CD4-positive, alpha-beta T cell (primary cell): ENCODE data around the gene UBE3B. TPM values are rescaled to one million over a fixed set of nuclear protein-coding genes. Genes with fewer than 3 reads are reported as not detected.

Source experiments
- ATAC-seq: fragments of 200-7000 bp; cut with Tn5 transposase; one replicate; pipeline ENCODE4 v1.10.0; 2022; ENCODE audit warnings: mild to moderate bottlenecking; ENCODE audit not compliant: poor library complexity
- CTCF ChIA-PET: fragments of 350-600 bp; sonication (Branson Sonifier 250); formaldehyde crosslinking; loops from one replicate; lab custom pipeline; 2021; ENCODE audit warnings: antibody characterized with exemption, inconsistent platforms; lab: Charles Lee
- POLR2A ChIA-PET: fragments of 350-600 bp; sonication (Branson Sonifier 250); formaldehyde crosslinking; loops from one replicate; lab custom pipeline; 2021; ENCODE audit warnings: antibody characterized with exemption, inconsistent platforms; lab: Charles Lee
- DNase-seq, 14 experiments: peaks; one replicate each; pipeline ENCODE4 v3.0.0-alpha.2; 2013 to 2020; ENCODE audit warnings: mixed read lengths in 2 of 14
- H3K27ac ChIP-seq, 2 donors: one replicate each; pipeline versions ENCODE4 v1.5.1 to v1.7.0; 2013; ENCODE audit warnings: low read length in 2 of 2, low read depth in 1 of 2, mild to moderate bottlenecking in 1 of 2
- H3K27me3 ChIP-seq, 2 experiments: 1 replicate in 1 of 2; 2 replicates in 1 of 2; pipeline versions ENCODE4 v1.6.1 to v1.7.0; 2013; ENCODE audit warnings: low read length in 2 of 2, control low read depth in 1 of 2, mild to moderate bottlenecking in 1 of 2, moderate library complexity in 1 of 2; ENCODE audit not compliant: insufficient read depth in 2 of 2, control insufficient read depth in 1 of 2
- H3K36me3 ChIP-seq: one replicate; pipeline ENCODE4 v1.6.1; 2013; ENCODE audit warnings: low read length, control low read depth; ENCODE audit not compliant: insufficient read depth
- H3K4me1 ChIP-seq: one replicate; pipeline ENCODE4 v1.6.1; 2013; ENCODE audit warnings: low read length, control low read depth; ENCODE audit not compliant: insufficient read depth
- H3K4me3 ChIP-seq: one replicate; pipeline ENCODE4 v1.5.1; 2013; ENCODE audit warnings: mild to moderate bottlenecking, low read length, moderate library complexity
- H3K9me3 ChIP-seq, 2 experiments: 1 replicate in 1 of 2; 2 replicates in 1 of 2; pipeline versions ENCODE4 v1.6.1 to v1.7.0; 2013; ENCODE audit warnings: low read length in 2 of 2, mild to moderate bottlenecking in 2 of 2, control low read depth in 1 of 2, moderate library complexity in 1 of 2; ENCODE audit not compliant: control insufficient read depth in 1 of 2, insufficient read depth in 1 of 2
- H3K27ac Mint-ChIP-seq: one replicate; pipeline ENCODE4 v1.8.0; 2020; ENCODE audit warnings: mixed read lengths
- H3K27me3 Mint-ChIP-seq: one replicate; pipeline ENCODE4 v1.8.0; 2021; ENCODE audit warnings: mixed read lengths
- H3K36me3 Mint-ChIP-seq: one replicate; pipeline ENCODE4 v1.8.0; 2021; ENCODE audit warnings: low read depth, mixed read lengths
- H3K4me1 Mint-ChIP-seq: one replicate; pipeline ENCODE4 v1.8.0; 2021; ENCODE audit warnings: low read depth, mixed read lengths
- H3K4me3 Mint-ChIP-seq: one replicate; pipeline ENCODE4 v1.8.0; 2020; ENCODE audit warnings: mild to moderate bottlenecking, mixed read lengths
- H3K9me3 Mint-ChIP-seq: one replicate; pipeline ENCODE4 v1.8.0; 2020; ENCODE audit warnings: mixed read lengths
- intact Hi-C, 2 experiments: fragments of 100-400 bp; cut with DNase I in 1 of 2; cut with micrococcal nuclease in 1 of 2; formaldehyde crosslinking; loops; one replicate each; pipeline versions ENCODE4 v1.15.1 to v1.9.0; 2023 to 2025; cut with DNase I, micrococcal nuclease
- total RNA-seq, 174 experiments: library from RNA in 2 of 174; stranded (reverse) in 2 of 174; gene quantifications; one replicate each; pipeline ENCODE4 v1.2.3 and lab custom pipeline; 2021 to 2026
- TF ChIP-seq, protein P1 (sequence below): fragments of 200-600 bp; IDR thresholded peaks from one replicate; pipeline ENCODE4 v1.8.0; 2022; ENCODE audit warnings: antibody characterized with exemption, mild to moderate bottlenecking

The UBE3B gene
- total RNA-seq, 2 experiments from 2014 or later, result 17.2 to 19.9 TPM

DNA sequence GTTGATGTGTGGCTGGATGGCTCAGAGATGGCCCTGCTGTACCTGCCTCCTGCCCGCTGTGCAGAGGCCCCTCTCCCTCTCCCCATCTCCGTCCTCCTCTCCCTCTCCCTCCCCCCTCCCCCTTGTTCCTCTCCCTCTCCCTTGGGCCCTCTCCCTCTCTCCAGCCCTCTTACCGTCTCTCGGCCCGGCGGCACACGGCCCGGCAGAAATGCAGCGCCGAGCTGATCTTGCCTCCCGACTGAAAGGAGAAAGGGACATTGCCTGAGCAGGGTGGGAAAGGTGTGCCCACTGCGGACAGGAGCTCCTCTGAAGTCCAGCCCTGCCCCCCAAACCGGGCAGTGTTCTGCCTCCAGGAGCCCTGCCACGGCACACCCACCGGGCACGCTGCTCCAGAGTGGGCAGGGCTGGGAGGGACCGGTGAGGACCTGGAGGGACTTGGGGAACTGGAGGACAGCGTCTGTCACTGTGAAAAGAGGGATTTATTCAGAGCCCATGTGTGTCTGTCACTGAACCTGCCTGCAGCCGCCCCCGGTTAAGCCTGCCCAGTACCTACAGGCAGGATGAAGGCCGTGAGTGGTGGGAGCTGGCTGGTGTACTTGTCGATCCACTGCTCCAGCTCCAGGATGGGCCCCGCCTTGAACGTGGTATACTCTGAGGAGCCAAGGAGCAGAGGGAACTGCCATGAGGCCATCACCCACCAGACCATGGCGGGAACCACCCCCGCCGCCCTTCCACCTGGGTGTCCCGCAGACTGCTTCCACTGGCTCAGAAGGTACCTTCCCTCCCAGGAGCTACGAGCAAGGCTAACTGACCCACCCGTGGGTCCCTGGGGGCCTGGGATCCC is 83.7 kb downstream of the UBE3B start:
- peaks cover 28% of the 10 kb centered on the region for H3K36me3 Mint-ChIP-seq
- intact Hi-C loops, result no loop called here
- no peaks in the 10 kb centered on the region for H3K4me1 Mint-ChIP-seq
- H3K4me1 ChIP-seq, result no peaks in the 10 kb centered on the region
- peaks cover 6% of the 10 kb centered on the region for H3K36me3 ChIP-seq
- no peaks in the 10 kb centered on the region for H3K9me3 Mint-ChIP-seq
- H3K27ac ChIP-seq, result no peak overlapping the region
- no peaks in the 10 kb centered on the region for H3K27me3 Mint-ChIP-seq
- H3K4me3 ChIP-seq, result no peak overlapping the region
- DNase-seq (no peak), ATAC-seq (no peak)
- POLR2A ChIA-PET, result no interaction called here
- H3K27ac Mint-ChIP-seq, result no peak overlapping the region
- CTCF ChIA-PET, result no interaction called here
- H3K27me3 ChIP-seq, result no peaks in the 10 kb centered on the region
- TF ChIP-seq, protein P1, sequence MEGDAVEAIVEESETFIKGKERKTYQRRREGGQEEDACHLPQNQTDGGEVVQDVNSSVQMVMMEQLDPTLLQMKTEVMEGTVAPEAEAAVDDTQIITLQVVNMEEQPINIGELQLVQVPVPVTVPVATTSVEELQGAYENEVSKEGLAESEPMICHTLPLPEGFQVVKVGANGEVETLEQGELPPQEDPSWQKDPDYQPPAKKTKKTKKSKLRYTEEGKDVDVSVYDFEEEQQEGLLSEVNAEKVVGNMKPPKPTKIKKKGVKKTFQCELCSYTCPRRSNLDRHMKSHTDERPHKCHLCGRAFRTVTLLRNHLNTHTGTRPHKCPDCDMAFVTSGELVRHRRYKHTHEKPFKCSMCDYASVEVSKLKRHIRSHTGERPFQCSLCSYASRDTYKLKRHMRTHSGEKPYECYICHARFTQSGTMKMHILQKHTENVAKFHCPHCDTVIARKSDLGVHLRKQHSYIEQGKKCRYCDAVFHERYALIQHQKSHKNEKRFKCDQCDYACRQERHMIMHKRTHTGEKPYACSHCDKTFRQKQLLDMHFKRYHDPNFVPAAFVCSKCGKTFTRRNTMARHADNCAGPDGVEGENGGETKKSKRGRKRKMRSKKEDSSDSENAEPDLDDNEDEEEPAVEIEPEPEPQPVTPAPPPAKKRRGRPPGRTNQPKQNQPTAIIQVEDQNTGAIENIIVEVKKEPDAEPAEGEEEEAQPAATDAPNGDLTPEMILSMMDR, result no peak
- no peak overlapping the region for H3K4me3 Mint-ChIP-seq
- peaks cover 0 to 23% of the 10 kb centered on the region in 2 experiments for H3K9me3 ChIP-seq

DNA sequence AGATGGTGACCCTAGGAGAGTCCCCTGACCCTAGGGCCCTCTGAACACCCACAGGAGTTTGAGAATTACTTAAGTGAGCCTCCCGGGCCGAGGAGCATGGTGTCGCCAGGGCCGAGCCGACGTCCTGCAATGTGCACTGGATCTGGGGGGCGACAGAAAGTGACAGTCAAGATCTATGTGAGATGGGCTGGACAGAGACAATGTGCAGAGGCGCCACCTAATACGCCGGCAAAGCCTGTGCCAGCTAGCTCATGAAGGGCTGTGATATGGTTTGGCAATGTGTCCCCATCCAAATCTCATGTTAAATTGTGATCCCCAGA is 84.2 kb downstream of the UBE3B start:
- no peak for ATAC-seq
- Histone ChIP-seq H3K9me3 (peaks cover 0 to 23% of the 10 kb centered on the region in 2 experiments), H3K27ac (no peak overlapping the region), H3K36me3 (peaks cover 8% of the 10 kb centered on the region), H3K27me3 (no peaks in the 10 kb centered on the region), H3K4me1 (no peaks in the 10 kb centered on the region), H3K4me3 (no peak overlapping the region)
- intact Hi-C loops, result no loop called here
- ChIA-PET CTCF (no interaction called here), POLR2A (no interaction called here)
- H3K9me3 Mint-ChIP-seq, result no peaks in the 10 kb centered on the region
- H3K4me3 Mint-ChIP-seq, result no peak overlapping the region
- H3K36me3 Mint-ChIP-seq, result peaks cover 31% of the 10 kb centered on the region
- TF ChIP-seq, protein P1, result no peak
- H3K4me1 Mint-ChIP-seq, result no peaks in the 10 kb centered on the region
- DNase-seq, result no peak
- no peak overlapping the region for H3K27ac Mint-ChIP-seq
- no peaks in the 10 kb centered on the region for H3K27me3 Mint-ChIP-seq

DNA sequence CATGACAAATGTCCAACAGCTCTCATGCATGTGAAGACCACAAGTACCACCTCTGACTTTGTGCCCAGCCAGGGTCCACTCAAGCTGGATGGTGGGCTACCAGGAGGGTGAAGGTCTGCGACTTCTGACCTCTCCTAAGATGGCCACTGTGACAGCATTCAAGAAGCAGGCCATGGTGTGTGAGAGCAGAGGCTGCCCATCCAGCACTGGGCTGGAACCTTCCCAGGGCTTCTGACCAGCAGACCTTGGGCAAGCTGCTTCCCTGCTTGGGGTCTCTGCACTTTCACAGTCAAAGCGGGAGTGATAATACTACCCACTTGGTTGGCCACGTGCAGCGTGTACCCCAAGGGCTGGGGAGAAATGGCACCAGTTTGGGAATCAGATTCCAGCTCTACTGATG is 85.4 kb downstream of the UBE3B start:
- Mint-ChIP-seq H3K27me3 (no peaks in the 10 kb centered on the region), H3K4me1 (no peaks in the 10 kb centered on the region), H3K4me3 (no peak overlapping the region), H3K27ac (no peak overlapping the region), H3K36me3 (peaks cover 43% of the 10 kb centered on the region), H3K9me3 (no peaks in the 10 kb centered on the region)
- ATAC-seq (no peak), DNase-seq (no peak)
- no peaks in the 10 kb centered on the region for H3K27me3 ChIP-seq
- POLR2A ChIA-PET, result no interaction called here
- no peak overlapping the region for H3K27ac ChIP-seq
- H3K4me1 ChIP-seq, result no peaks in the 10 kb centered on the region
- TF ChIP-seq, protein P1, result no peak
- CTCF ChIA-PET, result no interaction called here
- intact Hi-C loops, result no loop called here
- H3K36me3 ChIP-seq, result peaks cover 17% of the 10 kb centered on the region
- peaks cover 0 to 23% of the 10 kb centered on the region in 2 experiments for H3K9me3 ChIP-seq
- no peak overlapping the region for H3K4me3 ChIP-seq
